GM19035 (cell line): Measurements from ENCODE around the gene RFT1.

ENCODE experiments used
- ATAC-seq: cut with Tn5 transposase; IDR thresholded peaks from one replicate; pipeline ENCODE4 v1.9.1; 2021; ENCODE audit not compliant: unreplicated experiment

RFT1 gene

DNA sequence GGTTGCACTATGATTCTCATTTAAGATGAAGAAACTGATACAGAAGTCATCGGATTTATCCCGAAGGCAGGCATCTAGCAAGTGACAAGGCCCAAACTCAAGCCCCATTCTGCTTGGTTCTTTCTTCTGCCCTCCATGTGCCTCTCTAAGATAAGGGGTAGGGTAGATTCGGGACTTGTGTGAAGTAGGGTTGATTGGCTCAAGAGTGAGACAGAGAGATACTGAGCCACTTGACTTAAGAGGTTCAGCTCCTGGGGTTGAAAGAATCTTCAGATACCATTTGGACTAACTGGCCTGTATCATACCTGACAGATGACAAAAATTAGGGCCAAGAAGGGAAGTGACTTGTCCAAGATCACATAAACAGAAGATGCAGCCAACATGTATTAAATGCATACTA, 891 bp downstream of the RFT1 start:
- no peak for ATAC-seq

DNA sequence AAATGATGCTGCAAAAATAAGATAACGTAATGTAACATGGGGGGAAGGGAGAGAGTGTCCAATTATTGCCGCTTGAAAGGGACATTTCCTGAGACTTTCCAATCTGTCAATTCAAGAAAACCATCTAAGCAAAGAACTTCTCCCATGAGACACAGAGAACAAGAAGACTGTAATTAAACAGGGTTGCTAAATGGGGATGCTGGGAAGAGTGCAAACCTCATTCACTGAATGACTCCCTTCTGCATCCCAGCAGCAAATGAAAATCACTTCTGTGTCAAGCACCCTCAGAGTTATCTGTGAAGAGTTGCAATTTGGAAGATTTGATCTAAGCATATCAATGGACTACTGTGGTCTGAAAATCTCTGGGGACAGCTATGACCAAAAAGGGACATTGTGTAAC, 3.6 kb downstream of the RFT1 start:
- ATAC-seq: no peak

- ATAC-seq: no peak
Measured at GRCh38 chr3:53123953-53124352, 6.3 kb downstream of the RFT1 start.

- ATAC-seq: no peak
Measured at GRCh38 chr3:53123510-53123909, 6.7 kb downstream of the RFT1 start.

GRCh38 chr3:53122933-53123305, 7.3 kb downstream of the RFT1 start:
- ATAC-seq: no peak

- no peak for ATAC-seq
Measured at GRCh38 chr3:53122255-53122932, 7.8 kb downstream of the RFT1 start.

DNA sequence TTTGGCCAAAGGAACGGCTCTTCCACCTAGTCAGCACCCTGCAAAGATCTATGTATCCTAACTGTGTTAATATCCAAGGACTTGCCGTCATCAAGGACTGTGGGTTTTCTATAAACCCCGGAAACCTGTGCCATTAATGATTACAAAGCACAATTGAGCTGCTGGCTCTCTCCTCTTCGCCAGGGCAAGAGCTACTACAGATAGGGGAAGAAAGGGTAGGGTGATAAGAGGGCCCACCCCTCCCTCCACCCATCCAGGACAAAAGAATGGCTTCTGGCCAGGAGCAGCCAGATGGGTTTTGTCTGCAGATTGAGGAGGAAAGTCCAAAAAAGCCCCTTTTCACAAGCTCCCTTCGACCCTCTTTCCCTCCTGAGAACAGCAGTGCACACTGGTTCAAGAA, 9.9 kb downstream of the RFT1 start:
- ATAC-seq: no peak

DNA sequence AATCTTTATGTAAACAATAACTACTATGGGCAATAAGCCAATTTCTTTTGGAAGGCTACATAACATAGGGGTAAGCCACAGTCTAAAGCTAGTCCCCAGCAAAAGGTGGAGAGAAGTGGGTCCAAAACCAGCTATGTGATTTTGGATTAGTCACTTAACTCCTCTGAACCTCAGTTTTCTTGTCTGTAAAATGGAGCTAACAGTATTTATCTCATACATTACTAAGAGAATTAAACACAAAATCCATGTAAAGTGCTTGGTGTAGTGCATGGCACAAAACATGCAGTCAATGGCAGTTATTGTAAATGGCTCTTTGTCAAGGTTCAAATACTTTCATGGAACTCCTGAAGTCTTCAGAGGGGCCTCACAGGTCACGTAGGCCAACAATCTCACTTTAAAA, 13.3 kb downstream of the RFT1 start:
- no peak for ATAC-seq

DNA sequence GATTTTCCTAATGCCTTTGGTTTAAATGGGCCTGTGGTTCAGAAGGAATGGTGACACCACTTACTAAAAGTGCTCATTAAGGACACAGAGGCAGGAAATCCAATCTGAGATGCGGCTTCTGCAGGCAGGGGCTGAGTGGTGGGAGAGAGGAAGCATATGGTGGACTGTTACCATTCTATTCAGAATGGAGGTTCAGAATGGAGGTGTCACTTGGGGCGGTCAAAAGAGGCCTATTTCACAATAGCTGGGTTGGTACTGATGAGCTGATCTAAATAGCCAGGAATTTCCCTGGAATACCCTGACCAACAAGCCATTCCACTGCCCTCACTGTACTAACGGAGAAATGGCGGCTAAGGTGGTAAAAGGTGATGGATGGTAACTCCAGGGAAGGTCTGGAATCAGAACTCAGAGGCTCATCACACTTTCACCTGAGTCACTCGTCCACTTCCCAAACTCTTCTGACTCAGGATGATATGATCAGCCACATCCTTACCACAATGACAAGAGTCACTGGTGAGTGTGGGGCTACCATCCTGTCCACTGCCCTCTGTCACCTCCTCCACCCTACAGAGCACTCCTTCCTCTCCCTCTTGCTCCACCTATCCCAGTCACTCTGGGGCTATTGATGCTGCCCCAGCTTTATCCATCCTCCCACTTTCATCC, 15.7 kb downstream of the RFT1 start:
- ATAC-seq: no peak

- peak; percentile 83 for ATAC-seq
Measured at GRCh38 chr3:53114011-53114400, 16.2 kb downstream of the RFT1 start.

DNA sequence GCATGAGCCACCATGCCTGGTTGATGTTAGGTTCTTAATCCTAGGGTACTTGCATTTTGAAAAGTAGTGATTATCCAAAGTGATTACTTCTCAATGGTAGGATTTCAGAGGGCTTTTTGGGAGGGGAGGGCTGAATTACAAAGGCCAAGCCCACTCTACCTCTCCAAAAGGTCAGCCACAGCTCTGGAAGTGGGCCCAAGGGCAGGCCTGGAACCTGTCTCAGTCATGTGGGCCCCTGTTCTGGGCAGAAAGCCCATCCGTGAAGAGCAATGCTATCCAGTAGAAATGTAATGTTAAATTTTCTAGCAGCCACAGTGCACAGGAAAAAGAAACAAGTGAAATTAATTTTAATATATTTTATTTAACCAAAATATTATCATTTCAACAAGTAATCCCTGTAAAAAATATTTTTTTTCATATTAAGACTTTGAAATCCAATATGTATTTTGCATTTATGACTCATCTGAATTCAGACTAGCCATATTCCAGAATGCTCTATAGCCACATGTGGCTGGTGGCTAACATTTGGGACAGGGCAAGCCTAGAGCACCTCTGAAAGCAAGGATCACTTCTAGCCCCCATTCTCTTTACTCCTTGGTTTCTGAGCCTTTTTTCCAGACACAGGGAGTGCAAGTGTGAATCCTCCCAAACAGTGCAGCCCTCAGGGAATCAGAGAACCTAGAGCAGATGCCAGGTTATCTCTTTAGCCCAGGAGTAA, 16.8 kb downstream of the RFT1 start:
- no peak for ATAC-seq

DNA sequence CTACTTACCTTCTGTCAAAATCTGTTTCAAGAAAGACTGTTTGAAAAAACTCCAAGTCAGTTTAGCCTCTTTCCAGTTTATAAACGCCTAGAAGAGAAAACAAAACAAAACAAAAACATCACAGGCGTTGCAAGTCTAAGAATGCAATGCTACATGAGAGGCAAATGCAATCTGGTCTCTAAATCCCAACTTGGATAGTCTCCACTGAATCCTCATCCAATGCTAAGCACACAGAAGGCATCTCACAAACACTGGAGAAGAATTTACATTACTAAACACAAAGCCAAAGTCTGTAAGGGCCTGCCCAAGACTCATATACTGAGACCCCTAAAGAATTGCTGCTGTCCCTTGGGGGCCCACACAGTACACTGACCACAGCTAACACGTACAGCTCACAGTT, 18.4 kb downstream of the RFT1 start:
- no peak for ATAC-seq

GRCh38 chr3:53109891-53110771, 20.1 kb downstream of the RFT1 start:
- no peak for ATAC-seq

GRCh38 chr3:53109190-53109589, 21.0 kb downstream of the RFT1 start:
- ATAC-seq: no peak

- no peak for ATAC-seq
Measured at GRCh38 chr3:53104762-53105161, 25.5 kb downstream of the RFT1 start.

GRCh38 chr3:53103397-53104296, 26.6 kb downstream of the RFT1 start:
- no peak for ATAC-seq

GRCh38 chr3:53102601-53103147, 27.6 kb downstream of the RFT1 start:
- peak; percentile 77 for ATAC-seq

DNA sequence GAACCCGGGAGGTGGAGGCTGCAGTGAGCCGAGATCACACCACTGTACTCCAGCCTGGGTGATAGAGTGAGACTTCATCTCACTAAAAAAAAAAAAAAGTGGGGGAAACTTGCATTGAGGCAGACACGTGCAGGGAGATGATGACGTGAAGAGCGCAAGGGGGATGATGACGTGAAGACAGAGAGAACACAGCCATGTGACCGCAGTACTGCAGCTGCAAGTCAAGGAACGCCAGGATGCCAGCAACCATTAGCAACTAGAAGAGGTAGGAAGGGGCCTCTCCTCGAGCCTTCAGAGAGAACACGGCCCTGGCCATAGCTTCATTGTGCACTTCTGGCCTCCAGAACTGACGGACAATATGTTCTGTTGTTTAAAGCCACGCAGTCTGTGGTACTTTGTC, 28.3 kb downstream of the RFT1 start:
- ATAC-seq: no peak

GRCh38 chr3:53100818-53101466, 29.3 kb downstream of the RFT1 start:
- no peak for ATAC-seq

GRCh38 chr3:53097887-53098286, 32.3 kb downstream of the RFT1 start:
- no peak for ATAC-seq
